Measurements from ENCODE around the gene NTRK1. TPM values are rescaled to one million over a fixed set of nuclear protein-coding genes. Genes with fewer than 3 reads are reported as not detected.

NTRK1 gene
- total RNA-seq, 1 experiment from 2014 or later = 0.89 TPM

DNA sequence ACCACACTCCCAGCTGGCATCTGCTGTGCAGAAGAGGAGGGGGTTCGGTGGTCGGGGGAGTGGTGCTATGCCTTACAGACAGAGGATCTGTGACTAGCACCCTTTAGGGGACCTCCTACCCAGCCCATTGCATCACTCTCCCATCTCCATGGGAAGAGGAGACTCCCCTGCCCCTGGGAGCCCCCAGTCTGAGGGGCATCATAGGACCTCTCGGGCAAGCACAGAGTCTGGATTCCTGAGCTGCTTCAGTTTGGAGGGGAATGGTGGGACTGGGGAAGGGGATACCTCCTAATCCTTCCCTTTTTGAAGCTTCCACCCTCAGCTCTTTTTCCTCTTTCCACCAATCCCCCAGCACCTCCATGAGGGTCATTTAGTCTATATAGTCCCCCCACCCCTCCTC lies 3.1 kb upstream of the NTRK1 start:
- no peaks in the 10 kb centered on the region for H4K20me1 ChIP-seq (ENCODE audit: insufficient read depth)
- peaks cover 4 to 17% of the 10 kb centered on the region in 2 experiments; a peak in 3 of 4 replicates for H3K4me1 ChIP-seq (ENCODE audit: control insufficient read depth in 1 of 2, insufficient read depth in 2 of 2, low read length in 2 of 2)
- H3K27me3 ChIP-seq (ENCODE audit: insufficient read depth, low read length) = no peaks in the 10 kb centered on the region
- DNase-seq (ENCODE audit: low read depth, low spot score) (no peak), ATAC-seq (no peak)
- H3K4me3 ChIP-seq (replicated peaks in 1 of 2; ENCODE audit: low read depth in 1 of 2, low read length in 2 of 2) = no peak overlapping the region
- H2AFZ ChIP-seq (ENCODE audit: low read depth, low read length, poor library complexity, severe bottlenecking) = no peak overlapping the region
- H3K9me3 ChIP-seq (ENCODE audit: control insufficient read depth in 1 of 2, insufficient read depth in 1 of 2, low read depth in 1 of 2, low read length in 2 of 2) = no peaks in the 10 kb centered on the region
- intact Hi-C loops (cut with micrococcal nuclease) = no loop called here
- H3K36me3 ChIP-seq (ENCODE audit: control insufficient read depth in 1 of 2, insufficient read depth in 2 of 2, low read length in 2 of 2) = no peaks in the 10 kb centered on the region
- no peaks in the 10 kb centered on the region for H3K9me2 ChIP-seq (ENCODE audit: insufficient read depth)
- H3K4me2 ChIP-seq (ENCODE audit: low read length) = no peak overlapping the region
- TF ChIP-seq SP1 (IDR thresholded peaks at IDR 0.05; ENCODE audit: low read depth) = no peak
- TF ChIP-seq TCF7L2 (IDR thresholded peaks at IDR 0.05; ENCODE audit: borderline replicate concordance, extremely low read depth, insufficient read depth, insufficient read length) = no peak
- TF ChIP-seq, protein P1, sequence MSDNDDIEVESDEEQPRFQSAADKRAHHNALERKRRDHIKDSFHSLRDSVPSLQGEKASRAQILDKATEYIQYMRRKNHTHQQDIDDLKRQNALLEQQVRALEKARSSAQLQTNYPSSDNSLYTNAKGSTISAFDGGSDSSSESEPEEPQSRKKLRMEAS (IDR thresholded peaks at IDR 0.05) = no peak
- no peak for TF ChIP-seq FOSL1 (IDR thresholded peaks at IDR 0.05; ENCODE audit: low read depth)
- no peak for TF ChIP-seq POLR2AphosphoS5 (IDR thresholded peaks at IDR 0.05; ENCODE audit: low read depth, low read length)
- TF ChIP-seq SRF (IDR thresholded peaks at IDR 0.05; ENCODE audit: low read depth) = no peak
- TF ChIP-seq, protein P2, sequence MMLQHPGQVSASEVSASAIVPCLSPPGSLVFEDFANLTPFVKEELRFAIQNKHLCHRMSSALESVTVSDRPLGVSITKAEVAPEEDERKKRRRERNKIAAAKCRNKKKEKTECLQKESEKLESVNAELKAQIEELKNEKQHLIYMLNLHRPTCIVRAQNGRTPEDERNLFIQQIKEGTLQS (IDR thresholded peaks at IDR 0.05) = no peak
- TF ChIP-seq, protein P3, sequence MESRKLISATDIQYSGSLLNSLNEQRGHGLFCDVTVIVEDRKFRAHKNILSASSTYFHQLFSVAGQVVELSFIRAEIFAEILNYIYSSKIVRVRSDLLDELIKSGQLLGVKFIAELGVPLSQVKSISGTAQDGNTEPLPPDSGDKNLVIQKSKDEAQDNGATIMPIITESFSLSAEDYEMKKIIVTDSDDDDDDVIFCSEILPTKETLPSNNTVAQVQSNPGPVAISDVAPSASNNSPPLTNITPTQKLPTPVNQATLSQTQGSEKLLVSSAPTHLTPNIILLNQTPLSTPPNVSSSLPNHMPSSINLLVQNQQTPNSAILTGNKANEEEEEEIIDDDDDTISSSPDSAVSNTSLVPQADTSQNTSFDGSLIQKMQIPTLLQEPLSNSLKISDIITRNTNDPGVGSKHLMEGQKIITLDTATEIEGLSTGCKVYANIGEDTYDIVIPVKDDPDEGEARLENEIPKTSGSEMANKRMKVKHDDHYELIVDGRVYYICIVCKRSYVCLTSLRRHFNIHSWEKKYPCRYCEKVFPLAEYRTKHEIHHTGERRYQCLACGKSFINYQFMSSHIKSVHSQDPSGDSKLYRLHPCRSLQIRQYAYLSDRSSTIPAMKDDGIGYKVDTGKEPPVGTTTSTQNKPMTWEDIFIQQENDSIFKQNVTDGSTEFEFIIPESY (IDR thresholded peaks at IDR 0.05; ENCODE audit: extremely low read depth, insufficient replicate concordance, low read length) = no peak
- RAD21 ChIA-PET (ENCODE audit: low non-redundant PET in 1 of 2, low total read pairs in 2 of 2, uncharacterized antibody in 2 of 2, unreplicated experiment in 2 of 2) = no interaction called here
- CTCF ChIA-PET = interaction anchor here (0.7 to 6.5 kb wide), 4 partner anchors 19 to 168 kb away, joined by 5 to 136 read pairs (median 74); partner anchors contain the start of genes ISG20L2 and METTL25B
- POLR2A ChIA-PET = no interaction called here
- no peak overlapping the region for H3K9ac ChIP-seq (ENCODE audit: low read length)
- no peaks in the 10 kb centered on the region for H3K79me2 ChIP-seq (ENCODE audit: insufficient read depth, low read length)
- H3K27ac ChIP-seq (ENCODE audit: low read depth, low read length) = no peak overlapping the region
- BruUV-seq (replicated peaks) = no TSS peak

Measured in HCT116 (cell line).